Vagina (tissue), 2 donors: ENCODE results near the gene ARFGEF3. TPM values are rescaled to one million over a fixed set of nuclear protein-coding genes. Genes with fewer than 3 reads are reported as not detected.

ENCODE experiments used
- DNase-seq, 2 donors: peaks; one replicate each; pipeline ENCODE4 v3.0.0-alpha.2; 2017; ENCODE audit errors: extremely low spot score in 2 of 2
- H3K27ac ChIP-seq: fragments of 200-600 bp; sonication (generic); one replicate; pipeline ENCODE4 v1.5.1; 2019
- H3K27me3 ChIP-seq: fragments of 200-600 bp; sonication (generic); one replicate; pipeline ENCODE4 v1.5.1; 2019
- H3K36me3 ChIP-seq, 2 donors: fragments of 200-600 bp; sonication (generic); one replicate each; pipeline ENCODE4 v1.5.1; 2017 to 2019
- H3K4me1 ChIP-seq: fragments of 200-600 bp; sonication (generic); one replicate; pipeline ENCODE4 v1.5.1; 2019
- H3K4me3 ChIP-seq, 2 donors: fragments of 200-600 bp; sonication (generic); 1 replicate in 1 of 2; 2 replicates in 1 of 2; pipeline ENCODE4 v1.5.1; 2016 to 2019
- H3K9me3 ChIP-seq: fragments of 200-600 bp; sonication (generic); one replicate; pipeline ENCODE4 v1.5.1; 2019
- POLR2A ChIP-seq, 2 donors: fragments of 450-650 bp; IDR thresholded peaks; one replicate each; pipeline ENCODE4 v1.6.1; 2017; ENCODE audit warnings: antibody characterized with exemption in 2 of 2, mild to moderate bottlenecking in 2 of 2, moderate library complexity in 2 of 2
- POLR2AphosphoS5 ChIP-seq, 2 donors: sonication (generic); formaldehyde crosslinking; IDR thresholded peaks; one replicate each; pipeline ENCODE4 v1.9.0; 2017; ENCODE audit warnings: antibody characterized with exemption in 2 of 2, mild to moderate bottlenecking in 2 of 2, low read depth in 1 of 2; ENCODE audit not compliant: insufficient read depth in 1 of 2
- intact Hi-C: fragments of 100-400 bp; cut with DNase I; formaldehyde crosslinking; loops from one replicate; pipeline ENCODE4 v1.15.1; 2023
- total RNA-seq: library from RNA; depleted of rRNA; stranded (reverse); fragments of >200 nt; gene quantifications from one replicate; pipeline ENCODE4 v1.2.3, GENCODE V29; 2016
- TF ChIP-seq, protein P1 (sequence below), 3 experiments: fragments of 450-650 bp in 2 of 3; fragments of 200-600 bp in 1 of 3; sonication (generic) in 1 of 3; IDR thresholded peaks; one replicate each; pipeline ENCODE4 v1.5.1; 2017 to 2019; ENCODE audit warnings: antibody characterized with exemption in 3 of 3, mild to moderate bottlenecking in 2 of 3, moderate library complexity in 2 of 3

Gene ARFGEF3
- total RNA-seq, 1 donor from 2014 or later, result 2.2 TPM

DNA sequence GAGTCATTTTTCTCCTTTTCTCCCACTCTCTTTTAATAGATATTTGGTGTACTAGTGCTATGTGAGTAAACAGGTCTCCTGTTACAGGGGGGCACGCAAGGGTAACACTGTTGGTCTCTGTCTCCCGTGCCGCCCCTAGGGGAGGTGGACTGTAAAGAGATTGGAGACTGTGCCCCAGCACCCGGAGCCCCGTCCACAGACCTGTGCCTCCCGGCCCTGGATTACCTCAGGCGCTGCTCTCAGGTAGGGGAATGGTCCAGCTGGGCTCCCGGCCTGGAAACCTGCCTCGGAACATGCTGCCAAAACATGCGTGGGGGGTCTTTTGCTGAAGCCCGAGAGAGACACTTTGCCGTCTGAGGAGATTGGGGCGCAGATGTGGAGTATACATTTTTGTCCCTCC lies 149.5 kb downstream of the ARFGEF3 start:
- Histone ChIP-seq H3K4me1 (no peaks in the 10 kb centered on the region), H3K9me3 (no peaks in the 10 kb centered on the region), H3K4me3 (no peak overlapping the region), H3K36me3 (no peaks in the 10 kb centered on the region), H3K27me3 (no peaks in the 10 kb centered on the region), H3K27ac (no peak overlapping the region)
- TF ChIP-seq POLR2AphosphoS5 (IDR thresholded peaks at IDR 0.05; ENCODE audit: insufficient read depth in 1 of 2, low read depth in 1 of 2) (no peak), POLR2A (IDR thresholded peaks at IDR 0.05) (no peak)
- TF ChIP-seq, protein P1, sequence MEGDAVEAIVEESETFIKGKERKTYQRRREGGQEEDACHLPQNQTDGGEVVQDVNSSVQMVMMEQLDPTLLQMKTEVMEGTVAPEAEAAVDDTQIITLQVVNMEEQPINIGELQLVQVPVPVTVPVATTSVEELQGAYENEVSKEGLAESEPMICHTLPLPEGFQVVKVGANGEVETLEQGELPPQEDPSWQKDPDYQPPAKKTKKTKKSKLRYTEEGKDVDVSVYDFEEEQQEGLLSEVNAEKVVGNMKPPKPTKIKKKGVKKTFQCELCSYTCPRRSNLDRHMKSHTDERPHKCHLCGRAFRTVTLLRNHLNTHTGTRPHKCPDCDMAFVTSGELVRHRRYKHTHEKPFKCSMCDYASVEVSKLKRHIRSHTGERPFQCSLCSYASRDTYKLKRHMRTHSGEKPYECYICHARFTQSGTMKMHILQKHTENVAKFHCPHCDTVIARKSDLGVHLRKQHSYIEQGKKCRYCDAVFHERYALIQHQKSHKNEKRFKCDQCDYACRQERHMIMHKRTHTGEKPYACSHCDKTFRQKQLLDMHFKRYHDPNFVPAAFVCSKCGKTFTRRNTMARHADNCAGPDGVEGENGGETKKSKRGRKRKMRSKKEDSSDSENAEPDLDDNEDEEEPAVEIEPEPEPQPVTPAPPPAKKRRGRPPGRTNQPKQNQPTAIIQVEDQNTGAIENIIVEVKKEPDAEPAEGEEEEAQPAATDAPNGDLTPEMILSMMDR (IDR thresholded peaks at IDR 0.05), result no peak
- DNase-seq, result no peak
- intact Hi-C loops, result no loop called here

DNA sequence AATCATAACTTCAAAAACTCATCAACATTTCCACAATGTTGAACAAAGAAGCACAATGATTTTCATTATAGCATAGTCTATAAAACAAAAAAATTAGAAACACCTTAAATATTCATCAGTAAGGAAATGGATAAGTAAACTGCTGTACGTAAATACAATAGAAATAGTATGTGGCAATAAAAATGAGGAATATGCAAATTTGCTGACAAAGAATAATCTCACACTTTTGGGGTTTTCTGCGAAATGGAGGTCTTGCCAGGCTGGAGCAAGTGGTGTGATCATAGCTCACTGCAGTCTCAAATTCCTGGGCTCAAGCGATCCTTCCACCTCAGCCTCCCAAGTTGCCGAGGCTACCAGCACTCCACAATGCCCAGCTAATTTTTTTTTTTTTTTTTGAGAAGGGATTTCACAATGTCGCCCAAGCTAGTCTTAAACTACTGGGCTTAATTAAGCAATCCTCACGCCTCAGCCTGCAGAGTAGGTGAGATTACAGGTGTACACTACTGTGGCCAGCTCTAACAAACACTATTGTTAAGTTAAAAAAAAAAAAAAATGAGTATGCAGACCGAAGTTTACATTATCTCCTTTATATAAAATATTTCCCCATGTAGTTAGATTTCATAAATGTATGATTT lies 157.1 kb downstream of the ARFGEF3 start:
- H3K36me3 ChIP-seq, result no peaks in the 10 kb centered on the region
- no peak overlapping the region for H3K4me3 ChIP-seq
- no peaks in the 10 kb centered on the region for H3K4me1 ChIP-seq
- H3K27me3 ChIP-seq, result no peaks in the 10 kb centered on the region
- H3K9me3 ChIP-seq, result no peaks in the 10 kb centered on the region
- TF ChIP-seq POLR2AphosphoS5 (IDR thresholded peaks at IDR 0.05; ENCODE audit: insufficient read depth in 1 of 2, low read depth in 1 of 2) (no peak), POLR2A (IDR thresholded peaks at IDR 0.05) (no peak)
- TF ChIP-seq, protein P1 (IDR thresholded peaks at IDR 0.05), result no peak
- DNase-seq, result no peak
- no peak overlapping the region for H3K27ac ChIP-seq
- intact Hi-C loops, result no loop called here

DNA sequence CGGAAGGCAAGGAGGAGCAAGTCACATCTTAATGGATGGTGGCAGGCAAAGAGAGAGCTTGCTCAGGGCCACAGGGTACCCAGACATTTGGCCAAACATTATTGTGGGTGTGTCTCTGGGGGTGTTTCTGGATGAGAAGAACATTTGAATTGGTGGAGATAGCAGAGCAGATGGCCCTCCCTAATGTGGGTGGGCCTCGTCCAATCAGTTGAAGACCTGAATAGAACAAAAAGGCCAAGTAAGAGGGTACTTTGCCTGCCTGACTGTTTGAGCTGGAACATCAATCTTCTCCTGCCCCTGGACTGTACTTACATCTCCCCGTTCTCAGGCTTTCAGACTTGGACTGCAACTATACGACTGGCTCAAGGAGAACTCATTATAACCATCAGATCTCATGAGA lies 160.2 kb downstream of the ARFGEF3 start:
- intact Hi-C loops, result no loop called here
- Histone ChIP-seq H3K9me3 (no peaks in the 10 kb centered on the region), H3K27me3 (no peaks in the 10 kb centered on the region), H3K4me3 (no peak overlapping the region), H3K36me3 (no peaks in the 10 kb centered on the region), H3K27ac (no peak overlapping the region), H3K4me1 (no peaks in the 10 kb centered on the region)
- DNase-seq, result no peak
- TF ChIP-seq POLR2A (IDR thresholded peaks at IDR 0.05), result no peak
- TF ChIP-seq, protein P1 (IDR thresholded peaks at IDR 0.05), result no peak
- no peak for TF ChIP-seq POLR2AphosphoS5 (IDR thresholded peaks at IDR 0.05; ENCODE audit: insufficient read depth in 1 of 2, low read depth in 1 of 2)

- Histone ChIP-seq H3K27ac (no peak overlapping the region), H3K9me3 (no peaks in the 10 kb centered on the region), H3K4me3 (no peak overlapping the region), H3K27me3 (no peaks in the 10 kb centered on the region), H3K36me3 (no peaks in the 10 kb centered on the region), H3K4me1 (no peaks in the 10 kb centered on the region)
- DNase-seq, result no peak
- TF ChIP-seq POLR2AphosphoS5 (IDR thresholded peaks at IDR 0.05; ENCODE audit: insufficient read depth in 1 of 2, low read depth in 1 of 2) (no peak), POLR2A (IDR thresholded peaks at IDR 0.05) (no peak)
- TF ChIP-seq, protein P1 (IDR thresholded peaks at IDR 0.05), result no peak
- intact Hi-C loops, result no loop called here
These were observed 162.1 kb downstream of the ARFGEF3 start for GRCh38 chr6:138323821-138324220.

- no peak overlapping the region for H3K27ac ChIP-seq
- DNase-seq, result no peak
- no peaks in the 10 kb centered on the region for H3K9me3 ChIP-seq
- H3K36me3 ChIP-seq, result no peaks in the 10 kb centered on the region
- intact Hi-C loops, result no loop called here
- no peaks in the 10 kb centered on the region for H3K27me3 ChIP-seq
- no peaks in the 10 kb centered on the region for H3K4me1 ChIP-seq
- no peak overlapping the region for H3K4me3 ChIP-seq
- TF ChIP-seq POLR2AphosphoS5 (IDR thresholded peaks at IDR 0.05; ENCODE audit: insufficient read depth in 1 of 2, low read depth in 1 of 2) (no peak), POLR2A (IDR thresholded peaks at IDR 0.05) (no peak)
- TF ChIP-seq, protein P1 (IDR thresholded peaks at IDR 0.05), result no peak
These were observed 166.5 kb downstream of the ARFGEF3 start for GRCh38 chr6:138328210-138328609.
